HL-60 (cell line): ENCODE data around the gene ITLN2.

ENCODE experiments used
- CTCF ChIP-seq: IDR thresholded peaks from one replicate; pipeline ENCODE4 v1.5.1; 2011; ENCODE audit warnings: low read length, control low read depth, inconsistent platforms; ENCODE audit not compliant: insufficient read depth
- POLR2AphosphoS5 ChIP-seq: IDR thresholded peaks from 2 replicates; pipeline ENCODE4 v1.6.1; 2012; ENCODE audit warnings: low read depth
- REST ChIP-seq: IDR thresholded peaks from 2 replicates; pipeline ENCODE4 v1.6.1; 2012; ENCODE audit warnings: low read depth; ENCODE audit not compliant: insufficient replicate concordance

- no peak for TF ChIP-seq CTCF
- TF ChIP-seq POLR2AphosphoS5, result no peak
- no peak for TF ChIP-seq REST
These were observed 49.0 kb downstream of the ITLN2 start for GRCh38 chr1:160905617-160905989.
